Endothelial cell (in vitro differentiated cells): ENCODE data around the gene CPSF3. TPM values are rescaled to one million over a fixed set of nuclear protein-coding genes. Genes with fewer than 3 reads are reported as not detected.

Experiments
- DNase-seq: peaks from one replicate; pipeline ENCODE4 v3.0.0; 2021; ENCODE audit warnings: low spot score
- H3K27ac Mint-ChIP-seq: one replicate; pipeline ENCODE4 v1.8.0; 2021; ENCODE audit warnings: mixed read lengths, inconsistent platforms; ENCODE audit not compliant: unreplicated experiment
- H3K27me3 Mint-ChIP-seq: one replicate; pipeline ENCODE4 v1.8.0; 2021; ENCODE audit warnings: mild to moderate bottlenecking, moderate library complexity, mixed read lengths, inconsistent platforms; ENCODE audit not compliant: unreplicated experiment
- H3K36me3 Mint-ChIP-seq: one replicate; pipeline ENCODE4 v1.8.0; 2021; ENCODE audit warnings: mild to moderate bottlenecking, low read depth, mixed read lengths, inconsistent platforms; ENCODE audit not compliant: unreplicated experiment
- H3K4me1 Mint-ChIP-seq: one replicate; pipeline ENCODE4 v1.8.0; 2021; ENCODE audit warnings: mild to moderate bottlenecking, mixed read lengths, inconsistent platforms; ENCODE audit not compliant: unreplicated experiment
- H3K4me3 Mint-ChIP-seq: one replicate; pipeline ENCODE4 v1.8.0; 2021; ENCODE audit warnings: mild to moderate bottlenecking, mixed read lengths, inconsistent platforms; ENCODE audit not compliant: unreplicated experiment
- H3K9me3 Mint-ChIP-seq: one replicate; pipeline ENCODE4 v1.8.0; 2021; ENCODE audit warnings: mixed read lengths, inconsistent platforms; ENCODE audit not compliant: unreplicated experiment
- CTCF ChIP-seq: fragments of 200-600 bp; sonication (generic); IDR thresholded peaks from one replicate; pipeline ENCODE4 v1.5.0; 2021; ENCODE audit warnings: antibody characterized with exemption; ENCODE audit not compliant: unreplicated experiment
- long read RNA-seq: library from polyadenylated mRNA; unstranded; transcript quantifications from one replicate; pipeline ENCODE4 v2.0.0, GENCODE V29; 2020; ENCODE audit not compliant: unreplicated experiment
- total RNA-seq: library from RNA; stranded (reverse); fragmentation: NEBNext Ultra II Directional; extraction: Animal tissue kit (Norgen Biotek cat#: 25700); gene quantifications from one replicate; pipeline ENCODE4 v1.2.1, GENCODE V29; 2021; ENCODE audit not compliant: unreplicated experiment

CPSF3 gene
- 55.2 TPM for total RNA-seq
- long read RNA-seq, transcript CPSF3-201 (18 exons, 2,345 nt) = major isoform, 60 of 67 reads
- long read RNA-seq, partial matches to known transcripts = 3 of 67 reads
- long read RNA-seq, other reads (novel, unspliced or antisense) = 4 of 67 reads

- H3K4me3 Mint-ChIP-seq = peak within 1 kb of the TSS; percentile 95
- H3K27ac Mint-ChIP-seq = no peak within 1 kb of the TSS
- TF ChIP-seq CTCF = no peak
- H3K9me3 Mint-ChIP-seq = no peaks in the 10 kb centered on the region
- peaks cover 10% of the 10 kb centered on the region for H3K36me3 Mint-ChIP-seq
- H3K27me3 Mint-ChIP-seq = peaks cover 12% of the 10 kb centered on the region
- H3K4me1 Mint-ChIP-seq = peaks cover 9% of the 10 kb centered on the region
- peak; percentile 99 for DNase-seq
Measured at GRCh38 chr2:9423100-9423921, at the start of gene CPSF3, which contains the start of gene ITGB1BP1. TSS of gene CPSF3 (plus strand) at chr2:9423654. CDS start at chr2:9423774, 120 bp downstream. TSS of gene ITGB1BP1 (minus strand) at chr2:9423528. CDS start at chr2:9418697, 4,831 bp downstream.

DNA sequence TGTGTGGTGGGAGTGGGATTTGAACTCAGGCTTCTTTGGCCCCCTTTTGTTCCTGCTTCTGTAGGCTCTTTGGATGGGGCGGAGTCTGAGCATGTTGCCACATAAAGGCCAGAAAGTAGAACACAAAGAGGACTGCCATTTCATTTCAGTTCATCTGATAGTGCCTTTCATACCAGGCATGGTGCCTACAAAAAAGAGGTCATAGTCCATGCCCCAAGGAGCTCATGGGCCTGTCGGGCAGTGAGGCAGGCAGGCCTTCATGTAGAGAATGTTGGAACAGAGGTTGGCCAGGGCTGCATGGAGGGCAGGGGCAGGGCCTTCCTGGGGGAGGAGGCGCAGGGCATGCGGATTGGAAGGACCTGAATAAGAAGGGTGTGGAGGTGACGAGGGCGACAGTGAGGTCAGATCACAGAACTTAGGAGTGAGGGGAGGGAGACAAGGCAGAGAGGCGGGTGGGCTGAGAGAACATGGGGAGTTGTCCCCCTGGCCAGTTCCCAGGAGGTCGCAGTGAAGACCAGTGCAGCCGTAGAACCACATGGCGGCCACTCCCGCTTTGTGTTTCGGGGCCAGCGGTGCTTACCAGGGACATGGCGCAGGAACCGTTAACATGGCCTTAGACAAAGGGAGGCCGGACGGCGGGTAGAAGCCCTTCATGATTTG, 49.3 kb upstream of the CPSF3 start:
- peaks cover 29% of the 10 kb centered on the region for H3K4me1 Mint-ChIP-seq
- H3K4me3 Mint-ChIP-seq = no peak overlapping the region
- H3K27ac Mint-ChIP-seq = peak overlapping the region; percentile 43
- no peaks in the 10 kb centered on the region for H3K9me3 Mint-ChIP-seq
- no peak for DNase-seq
- H3K36me3 Mint-ChIP-seq = peaks cover 52% of the 10 kb centered on the region
- peaks cover 7% of the 10 kb centered on the region for H3K27me3 Mint-ChIP-seq
- TF ChIP-seq CTCF = no peak

DNA sequence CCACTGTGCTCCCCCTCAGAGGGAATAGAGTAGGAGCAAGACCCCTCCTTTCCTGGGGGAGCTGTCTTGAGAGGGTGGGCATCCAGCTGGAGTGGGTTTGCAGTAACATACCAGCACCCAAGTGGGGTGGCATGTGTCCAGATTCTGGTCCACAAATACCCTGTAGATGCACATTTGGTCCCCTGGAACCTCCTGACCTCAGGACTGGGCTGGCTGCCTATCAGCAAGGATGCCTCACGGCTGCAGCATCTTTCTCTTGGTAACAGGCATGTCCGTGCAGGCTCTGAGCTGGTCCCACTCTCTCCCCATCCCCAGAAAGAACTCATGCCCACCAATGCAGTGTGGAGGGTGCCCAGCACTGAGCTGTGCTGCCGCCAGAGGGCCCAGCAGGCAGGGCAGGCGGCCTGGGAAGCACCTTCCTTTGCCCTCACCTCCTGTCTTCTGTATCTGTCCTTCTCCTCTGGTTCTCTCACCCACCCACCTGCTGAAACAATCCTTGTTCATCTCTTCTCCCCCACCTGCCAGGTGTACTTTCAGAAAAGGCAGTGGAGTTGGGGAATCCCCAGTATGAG, 47.5 kb upstream of the CPSF3 start:
- peaks cover 46% of the 10 kb centered on the region for H3K36me3 Mint-ChIP-seq
- H3K27me3 Mint-ChIP-seq = peaks cover 7% of the 10 kb centered on the region
- H3K27ac Mint-ChIP-seq = peak overlapping the region; percentile 19
- H3K4me3 Mint-ChIP-seq = no peak overlapping the region
- no peak for TF ChIP-seq CTCF
- no peak for DNase-seq
- peaks cover 40% of the 10 kb centered on the region for H3K4me1 Mint-ChIP-seq
- no peaks in the 10 kb centered on the region for H3K9me3 Mint-ChIP-seq

DNA sequence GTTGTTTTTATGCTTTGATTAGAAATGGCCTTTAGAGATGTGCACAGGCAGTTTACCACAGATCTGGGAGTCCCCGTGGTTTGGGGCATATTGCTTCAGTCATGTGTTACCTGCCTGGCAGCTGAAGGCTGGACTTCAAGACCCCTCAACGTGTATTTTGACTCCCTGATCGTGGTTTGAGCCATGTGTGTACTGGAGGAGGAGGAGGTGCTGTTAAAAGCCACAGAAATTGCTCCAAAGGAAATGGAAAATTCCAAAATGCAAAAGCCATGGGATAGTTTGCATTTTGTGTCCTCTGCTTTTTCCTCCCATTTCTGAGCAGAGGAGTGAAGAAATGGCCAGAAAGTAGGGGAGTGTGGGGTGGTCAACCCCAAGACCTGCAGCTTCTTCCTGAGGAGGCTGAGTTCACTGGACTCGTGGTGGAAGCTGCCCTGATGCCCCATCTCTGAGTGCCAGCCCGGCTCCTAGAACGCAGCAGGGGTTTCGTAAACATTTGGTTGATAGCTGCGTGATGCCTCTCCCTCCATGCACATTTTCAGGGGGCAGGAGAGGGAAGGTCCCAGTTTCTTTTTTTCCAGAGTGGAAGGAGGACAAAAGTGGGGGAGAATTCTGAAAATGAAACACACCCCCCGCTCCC, 45.9 kb upstream of the CPSF3 start:
- Mint-ChIP-seq H3K4me1 (peaks cover 38% of the 10 kb centered on the region), H3K4me3 (no peak overlapping the region), H3K27me3 (peaks cover 12% of the 10 kb centered on the region), H3K9me3 (no peaks in the 10 kb centered on the region), H3K36me3 (peaks cover 40% of the 10 kb centered on the region), H3K27ac (peak overlapping the region; percentile 66)
- DNase-seq = no peak
- TF ChIP-seq CTCF = no peak
